NT2/D1 (cell line): ENCODE data around the gene KIRREL2.

Experiments
- DNase-seq: peaks from one replicate; pipeline ENCODE4 v3.0.0-alpha.2; 2011; ENCODE audit warnings: low read depth, low spot score
- H3K27me3 ChIP-seq: 2 replicates; pipeline ENCODE4 v1.6.0; 2011; ENCODE audit warnings: mild to moderate bottlenecking; ENCODE audit not compliant: insufficient read length, insufficient read depth
- H3K36me3 ChIP-seq: 2 replicates; pipeline ENCODE4 v1.6.1; 2011; ENCODE audit warnings: mild to moderate bottlenecking, low read length, mixed read lengths; ENCODE audit not compliant: insufficient read depth, insufficient read length
- H3K4me1 ChIP-seq: 2 replicates; pipeline ENCODE4 v1.5.1; 2011; ENCODE audit not compliant: insufficient read depth, insufficient read length
- H3K4me3 ChIP-seq: 2 replicates; pipeline ENCODE4 v1.5.1; 2011; ENCODE audit warnings: low read depth; ENCODE audit not compliant: insufficient read length
- H3K9ac ChIP-seq: 2 replicates; pipeline ENCODE4 v1.6.0; 2011; ENCODE audit warnings: low read depth; ENCODE audit not compliant: insufficient read length
- H3K9me3 ChIP-seq: 2 replicates; pipeline ENCODE4 v1.5.1; 2011; ENCODE audit warnings: mild to moderate bottlenecking, low read length; ENCODE audit not compliant: insufficient read depth
- SUZ12 ChIP-seq: IDR thresholded peaks from 2 replicates; pipeline ENCODE4 v1.6.1; 2011; ENCODE audit not compliant: insufficient read length, insufficient read depth; ENCODE audit errors: extremely low read depth
- YY1 ChIP-seq: IDR thresholded peaks from 2 replicates; pipeline ENCODE4 v1.6.1; 2011; ENCODE audit not compliant: insufficient read length, insufficient read depth
- ZNF274 ChIP-seq: IDR thresholded peaks from 2 replicates; pipeline ENCODE4 v1.6.1; 2011; ENCODE audit warnings: mild to moderate bottlenecking, low read depth, low read length

The KIRREL2 gene

GRCh38 chr19:35847911-35848310 is 8.8 kb upstream of the KIRREL2 start:
- DNase-seq = no peak
- no peak overlapping the region for H3K4me3 ChIP-seq
- H3K27me3 ChIP-seq = peaks cover 59% of the 10 kb centered on the region
- H3K36me3 ChIP-seq = no peaks in the 10 kb centered on the region
- TF ChIP-seq ZNF274 (no peak), YY1 (no peak), SUZ12 (no peak)
- H3K9me3 ChIP-seq = no peaks in the 10 kb centered on the region
- no peak overlapping the region for H3K9ac ChIP-seq
- H3K4me1 ChIP-seq = peaks cover 6% of the 10 kb centered on the region

DNA sequence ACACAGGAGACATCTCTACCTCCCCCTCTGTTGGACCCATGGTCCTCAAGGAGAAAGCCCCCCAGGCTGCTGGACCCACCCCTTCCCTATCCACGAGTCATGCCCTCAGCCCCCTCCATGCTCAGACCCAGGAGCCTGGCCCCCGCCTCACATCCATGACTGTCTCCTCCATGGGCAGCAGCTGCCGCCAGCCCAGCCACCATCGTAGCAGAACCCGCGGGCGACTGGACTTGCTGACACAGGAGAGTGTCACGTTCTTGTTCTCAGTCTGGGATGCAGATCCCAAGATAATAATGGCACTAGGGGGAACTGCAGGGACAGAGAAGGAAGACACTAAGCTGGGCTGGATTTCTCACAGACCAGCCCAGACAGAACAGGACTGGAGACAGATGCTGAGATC is 8.2 kb upstream of the KIRREL2 start:
- H3K27me3 ChIP-seq = peaks cover 57% of the 10 kb centered on the region

GRCh38 chr19:35848919-35849505 is 7.7 kb upstream of the KIRREL2 start:
- peaks cover 52% of the 10 kb centered on the region for H3K27me3 ChIP-seq
- TF ChIP-seq YY1 (no peak), SUZ12 (no peak), ZNF274 (no peak)

More for the DNA sequence above, 8.2 kb upstream of the KIRREL2 start:
- no peak for TF ChIP-seq YY1
- no peak for TF ChIP-seq SUZ12
- no peak for TF ChIP-seq ZNF274
- Histone ChIP-seq H3K9me3 (no peaks in the 10 kb centered on the region), H3K36me3 (no peaks in the 10 kb centered on the region), H3K9ac (no peak overlapping the region), H3K4me3 (no peak overlapping the region), H3K4me1 (peaks cover 7% of the 10 kb centered on the region)
- DNase-seq = no peak

DNA sequence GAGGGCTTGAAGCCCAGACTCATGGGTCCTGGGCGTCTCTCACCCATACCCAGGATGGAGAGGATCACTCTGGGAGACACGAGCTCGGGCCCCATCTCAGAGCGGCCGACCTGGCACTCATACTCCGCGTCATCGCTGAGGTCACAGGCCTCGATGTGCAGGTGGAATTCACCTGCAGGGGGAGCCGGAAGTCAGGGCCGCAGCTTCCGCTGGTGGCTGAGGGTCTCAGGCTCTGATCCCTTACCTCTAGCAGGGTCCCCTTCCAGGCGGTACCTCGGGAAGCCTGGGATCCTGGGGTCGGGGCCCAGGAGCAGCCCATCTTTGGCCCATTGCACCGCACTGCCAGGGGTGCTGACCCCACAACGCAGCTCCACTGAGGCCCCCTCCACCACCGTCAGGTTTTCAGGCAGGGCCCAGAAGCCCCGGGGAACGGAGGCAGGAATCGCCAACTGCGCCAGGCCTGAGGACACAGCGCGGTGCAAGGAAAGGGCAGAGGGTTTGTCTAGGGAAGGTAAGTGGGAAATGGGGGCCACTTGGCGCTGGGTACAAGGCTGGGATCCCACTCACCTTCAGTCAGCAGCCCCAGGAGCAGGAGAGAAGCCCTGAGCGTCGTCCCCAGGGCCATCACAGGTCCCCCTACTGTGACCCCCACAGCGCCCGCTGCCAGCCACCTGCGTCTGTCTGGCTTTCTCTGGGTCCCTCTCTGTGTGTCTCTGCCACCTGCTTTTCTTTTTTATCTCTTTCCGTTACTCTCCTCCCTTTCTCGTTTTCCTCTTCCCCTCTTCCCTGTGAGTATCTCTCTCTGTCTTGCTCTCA is 5.3 kb upstream of the KIRREL2 start:
- no peak overlapping the region for H3K4me3 ChIP-seq
- no peaks in the 10 kb centered on the region for H3K9me3 ChIP-seq
- H3K27me3 ChIP-seq = peaks cover 48% of the 10 kb centered on the region
- no peak for DNase-seq
- no peak for TF ChIP-seq ZNF274
- H3K4me1 ChIP-seq = peaks cover 4% of the 10 kb centered on the region
- H3K36me3 ChIP-seq = no peaks in the 10 kb centered on the region
- no peak overlapping the region for H3K9ac ChIP-seq

More at GRCh38 chr19:35848919-35849505, 7.7 kb upstream of the KIRREL2 start:
- no peaks in the 10 kb centered on the region for H3K36me3 ChIP-seq
- H3K9ac ChIP-seq = no peak overlapping the region
- no peak overlapping the region for H3K4me3 ChIP-seq
- DNase-seq = no peak
- H3K4me1 ChIP-seq = peaks cover 7% of the 10 kb centered on the region
- no peaks in the 10 kb centered on the region for H3K9me3 ChIP-seq

- Histone ChIP-seq H3K4me1 (peaks cover 4% of the 10 kb centered on the region), H3K9me3 (no peaks in the 10 kb centered on the region), H3K36me3 (no peaks in the 10 kb centered on the region), H3K9ac (peak within 1 kb of the TSS; percentile 43), H3K27me3 (peaks cover 50% of the 10 kb centered on the region), H3K4me3 (no peak within 1 kb of the TSS)
- TF ChIP-seq SUZ12 (no peak), YY1 (no peak), ZNF274 (no peak)
- no peak for DNase-seq
Observed at GRCh38 chr19:35852029-35852780, 4.5 kb upstream of the KIRREL2 start, which contains the start of gene NPHS1. Gene NPHS1 (minus strand): TSS chr19:35852504. CDS start chr19:35851837, 667 bp downstream.

- no peak for DNase-seq
- Histone ChIP-seq H3K9ac (no peak overlapping the region), H3K4me3 (no peak overlapping the region), H3K4me1 (peaks cover 4% of the 10 kb centered on the region), H3K36me3 (no peaks in the 10 kb centered on the region), H3K9me3 (no peaks in the 10 kb centered on the region), H3K27me3 (peaks cover 56% of the 10 kb centered on the region)
- TF ChIP-seq YY1 = no peak
- TF ChIP-seq ZNF274 = no peak
- no peak for TF ChIP-seq SUZ12
Observed at GRCh38 chr19:35853038-35853756, 3.5 kb upstream of the KIRREL2 start.
